Gastroesophageal sphincter (tissue), 3 donors: ENCODE results near the gene CACNB4.

Experiments
- CTCF ChIP-seq, 4 experiments: fragments of 200-600 bp in 2 of 4; fragments of 450-650 bp in 2 of 4; sonication (generic) in 1 of 4; IDR thresholded peaks; one replicate each; pipeline ENCODE4 v1.5.1; 2017 to 2019; ENCODE audit warnings: antibody characterized with exemption in 4 of 4, mild to moderate bottlenecking in 2 of 4, moderate library complexity in 2 of 4
- EP300 ChIP-seq: sonication (generic); formaldehyde crosslinking; IDR thresholded peaks from one replicate; pipeline ENCODE4 v1.6.1; 2017; ENCODE audit warnings: antibody characterized with exemption, mild to moderate bottlenecking
- POLR2A ChIP-seq, 2 donors: fragments of 450-650 bp; IDR thresholded peaks; one replicate each; pipeline ENCODE4 v1.6.1; 2017; ENCODE audit warnings: antibody characterized with exemption in 2 of 2, mild to moderate bottlenecking in 2 of 2, moderate library complexity in 1 of 2
- POLR2AphosphoS5 ChIP-seq: sonication (generic); formaldehyde crosslinking; IDR thresholded peaks from one replicate; pipeline ENCODE4 v1.6.1; 2017; ENCODE audit warnings: antibody characterized with exemption

- TF ChIP-seq CTCF (IDR thresholded peaks at IDR 0.05), result no peak
- TF ChIP-seq POLR2AphosphoS5, result no peak
- TF ChIP-seq POLR2A (IDR thresholded peaks at IDR 0.05), result no peak
- no peak for TF ChIP-seq EP300
These were observed 305.7 kb downstream of the CACNB4 start for GRCh38 chr2:151793123-151793522.
